HG03442 (cell line): Measurements from ENCODE around the gene AHI1.
A peak's percentile ranks its signal among the peaks of the same experiment; 100 is the strongest.

ENCODE experiments used
- ATAC-seq: cut with Tn5 transposase; IDR thresholded peaks from one replicate; pipeline ENCODE4 v1.9.1; 2021; ENCODE audit warnings: mild to moderate bottlenecking, moderate library complexity; ENCODE audit not compliant: unreplicated experiment

AHI1 gene

GRCh38 chr6:135464634-135465033 lies 32.9 kb downstream of the AHI1 start:
- ATAC-seq: peak; percentile 58

DNA sequence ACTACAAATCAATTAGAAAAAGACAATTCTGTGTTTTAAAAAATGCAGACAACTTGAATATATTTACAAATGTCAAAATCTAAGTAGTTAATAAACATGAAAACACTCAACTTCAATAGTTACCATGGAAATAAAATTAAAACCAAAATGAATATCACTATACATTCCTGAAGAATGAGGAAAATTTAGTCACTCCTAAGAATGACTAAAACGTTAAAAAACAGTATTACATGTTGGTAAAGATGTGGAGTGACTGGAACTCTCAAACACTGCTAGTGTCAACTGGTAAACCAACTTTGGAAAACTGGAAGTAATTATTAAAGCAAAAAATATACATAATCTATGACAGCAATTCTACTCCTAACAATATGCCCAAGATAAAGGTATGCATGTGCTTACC lies 36.3 kb downstream of the AHI1 start:
- no peak for ATAC-seq

DNA sequence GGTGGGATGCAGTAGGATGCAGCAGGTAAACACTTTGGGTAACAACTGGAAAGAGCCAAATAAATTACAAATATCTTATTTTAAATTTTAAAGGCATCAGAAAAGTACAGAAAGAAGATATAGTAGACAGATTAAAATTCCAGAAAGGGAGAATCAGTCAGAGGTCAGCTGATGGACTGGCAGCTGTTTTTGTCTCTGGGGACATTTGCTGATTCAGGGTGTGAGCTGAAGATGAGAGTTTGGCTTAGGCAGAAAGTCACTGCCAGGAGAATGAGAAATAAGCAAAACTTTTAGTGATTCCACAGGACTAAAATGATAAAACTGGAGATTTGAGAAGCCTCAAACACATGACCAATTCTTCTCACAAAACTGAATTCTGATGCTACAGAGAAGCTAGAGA lies 39.5 kb downstream of the AHI1 start:
- no peak for ATAC-seq

DNA sequence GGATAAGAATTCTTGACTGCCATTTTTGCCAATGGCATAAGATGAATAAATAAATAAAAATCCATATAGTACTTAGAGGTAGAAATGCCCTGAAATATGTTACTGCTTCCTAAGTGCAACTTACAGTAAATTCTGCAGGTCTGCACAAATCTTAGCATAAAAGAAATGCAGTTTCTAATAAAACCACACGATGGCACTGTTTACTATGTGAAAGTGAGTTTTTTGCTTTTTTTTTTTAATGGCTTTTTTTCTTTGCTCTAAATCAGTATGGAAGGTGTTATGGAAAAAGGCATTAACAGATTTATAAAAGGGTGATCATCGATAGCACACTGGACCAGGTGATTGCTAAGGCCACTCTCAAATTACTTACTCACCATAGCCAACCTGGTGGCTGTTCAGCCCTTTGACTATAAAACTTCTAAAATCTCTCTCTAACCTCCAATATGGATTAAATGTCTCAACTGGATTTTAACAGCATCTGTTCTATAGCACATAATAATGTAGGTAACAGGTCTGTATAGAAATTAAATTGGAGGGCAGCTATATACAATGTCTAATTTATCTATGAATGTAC lies 45.8 kb downstream of the AHI1 start:
- no peak for ATAC-seq

GRCh38 chr6:135449246-135449645 lies 48.3 kb downstream of the AHI1 start:
- no peak for ATAC-seq

GRCh38 chr6:135440087-135440792 lies 57.3 kb downstream of the AHI1 start:
- peak; percentile 74 for ATAC-seq

DNA sequence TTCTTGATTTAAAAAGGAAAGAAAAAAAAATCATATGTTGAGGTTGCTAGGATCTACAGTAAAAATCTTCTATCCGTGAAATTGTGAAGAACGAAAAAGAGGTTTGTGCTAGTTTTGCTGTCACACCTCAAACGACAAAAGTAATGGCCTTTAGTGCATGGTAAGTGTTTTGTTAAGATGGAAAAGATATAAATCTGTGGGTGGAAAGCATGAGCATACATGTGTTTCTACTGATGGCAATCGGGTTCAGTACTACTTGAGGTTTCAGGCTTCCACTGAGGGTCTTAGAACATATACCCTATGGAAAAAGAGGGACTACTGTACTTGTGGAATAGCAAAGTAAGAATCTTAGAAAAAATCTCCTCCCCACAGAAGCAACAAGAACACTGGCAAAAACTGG lies 58.0 kb downstream of the AHI1 start:
- no peak for ATAC-seq

DNA sequence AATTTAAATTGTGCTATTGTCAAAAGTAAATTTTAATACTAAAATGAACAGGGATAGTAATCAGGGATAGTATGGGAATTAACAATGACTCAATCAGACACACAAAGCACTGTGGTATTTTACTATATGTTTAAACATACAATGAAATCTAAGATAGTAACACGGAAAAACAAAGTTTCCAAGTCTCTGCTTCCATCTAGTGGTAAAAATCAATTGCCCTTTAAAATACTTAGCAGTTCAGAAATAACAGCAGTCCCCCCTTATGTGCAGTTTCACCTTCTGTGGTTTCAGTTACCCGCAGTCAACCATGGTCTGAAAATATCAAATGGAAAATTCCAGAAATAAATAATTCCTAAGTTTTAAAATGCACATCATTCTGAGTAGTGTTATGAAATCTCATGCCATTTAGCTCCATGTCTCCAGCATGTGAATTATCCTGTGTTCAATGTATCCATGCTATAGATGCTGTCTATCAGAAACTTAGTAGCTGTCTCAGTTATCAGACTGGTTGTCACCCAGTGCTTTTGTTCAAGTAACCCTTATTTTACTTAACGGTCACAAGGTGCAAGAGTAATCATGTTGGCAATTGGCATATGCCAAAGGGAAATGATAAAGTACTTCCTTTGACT lies 58.5 kb downstream of the AHI1 start:
- ATAC-seq: no peak

GRCh38 chr6:135434991-135435390 lies 62.5 kb downstream of the AHI1 start:
- ATAC-seq: no peak

DNA sequence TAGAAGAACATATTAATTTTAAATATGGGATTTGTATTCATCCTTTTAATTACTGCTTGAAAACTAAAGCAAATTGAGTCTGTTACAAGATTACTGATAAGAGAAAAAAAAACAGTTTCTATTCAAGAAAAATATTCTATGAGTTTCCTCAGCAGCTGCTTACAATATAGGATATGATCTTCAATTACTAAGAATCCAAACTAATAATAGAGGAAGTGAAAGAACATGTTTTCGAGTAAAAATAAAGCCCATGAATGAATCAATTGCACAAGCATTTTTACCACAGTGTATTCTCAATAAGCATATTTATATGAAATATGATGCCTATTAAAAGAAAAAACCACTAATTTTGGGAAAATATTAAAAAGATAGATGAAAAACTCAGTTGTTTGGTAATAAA lies 63.4 kb downstream of the AHI1 start:
- ATAC-seq: no peak

GRCh38 chr6:135428078-135428477 lies 69.5 kb downstream of the AHI1 start:
- no peak for ATAC-seq

DNA sequence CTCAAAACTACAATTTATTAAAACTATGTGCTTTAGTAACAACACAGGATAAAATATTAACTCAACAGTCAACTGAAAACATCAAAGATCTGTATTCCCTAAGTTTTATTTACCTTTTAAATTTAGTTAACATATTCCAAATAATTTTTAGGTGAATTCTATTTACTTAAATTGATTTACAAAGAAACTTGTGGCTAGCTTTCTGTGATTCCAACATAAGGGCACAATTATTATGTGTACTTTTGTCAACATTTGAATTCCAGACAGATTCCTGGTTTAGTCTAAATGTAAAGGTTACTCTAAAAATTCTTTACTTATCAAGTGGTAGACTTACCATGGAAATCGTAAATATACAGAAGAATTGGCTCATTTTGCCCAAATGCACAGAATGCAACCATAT lies 70.7 kb downstream of the AHI1 start:
- no peak for ATAC-seq

- ATAC-seq: no peak
Observed at GRCh38 chr6:135424385-135424784, 73.2 kb downstream of the AHI1 start.

- ATAC-seq: peak; percentile 79
Observed at GRCh38 chr6:135423649-135424128, 73.9 kb downstream of the AHI1 start.

DNA sequence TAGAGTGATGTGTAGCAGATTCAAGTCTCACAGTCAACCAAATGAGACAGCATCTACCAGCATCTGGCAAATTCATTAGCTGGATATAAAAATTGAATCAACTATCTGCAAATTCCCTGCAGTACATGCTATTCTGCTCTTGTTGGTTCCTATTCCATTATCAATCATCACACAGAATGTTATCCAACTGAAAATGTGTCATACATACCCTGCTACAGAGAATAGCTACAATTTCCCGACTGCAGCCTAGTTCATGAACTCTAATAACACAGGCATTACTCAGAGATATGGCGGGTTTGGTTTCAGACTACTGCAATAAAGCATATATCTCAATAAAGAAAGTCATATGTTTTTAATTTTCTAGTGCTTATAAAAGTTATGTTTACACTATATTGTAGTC lies 78.4 kb downstream of the AHI1 start:
- no peak for ATAC-seq

- no peak for ATAC-seq
Observed at GRCh38 chr6:135418040-135418760, 79.3 kb downstream of the AHI1 start.

GRCh38 chr6:135412761-135413160 lies 84.8 kb downstream of the AHI1 start:
- no peak for ATAC-seq

DNA sequence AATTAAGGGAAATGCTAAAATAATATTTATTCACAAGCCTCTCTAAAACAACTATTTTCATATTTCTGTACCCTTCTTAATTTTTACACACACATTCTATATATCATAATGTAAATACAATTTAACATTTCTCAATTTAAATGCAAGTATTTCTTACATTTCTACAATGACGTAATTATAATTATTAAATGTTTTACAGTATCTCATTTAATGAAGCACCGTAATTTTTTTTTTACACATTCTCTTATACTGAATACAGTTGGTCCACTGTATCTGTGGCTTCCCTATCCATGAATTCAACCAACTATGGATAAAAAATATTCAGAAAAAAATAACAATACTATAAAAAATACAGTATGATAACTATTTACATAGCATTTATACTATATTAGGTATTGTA lies 85.7 kb downstream of the AHI1 start:
- ATAC-seq: no peak

GRCh38 chr6:135411339-135411738 lies 86.2 kb downstream of the AHI1 start:
- no peak for ATAC-seq

DNA sequence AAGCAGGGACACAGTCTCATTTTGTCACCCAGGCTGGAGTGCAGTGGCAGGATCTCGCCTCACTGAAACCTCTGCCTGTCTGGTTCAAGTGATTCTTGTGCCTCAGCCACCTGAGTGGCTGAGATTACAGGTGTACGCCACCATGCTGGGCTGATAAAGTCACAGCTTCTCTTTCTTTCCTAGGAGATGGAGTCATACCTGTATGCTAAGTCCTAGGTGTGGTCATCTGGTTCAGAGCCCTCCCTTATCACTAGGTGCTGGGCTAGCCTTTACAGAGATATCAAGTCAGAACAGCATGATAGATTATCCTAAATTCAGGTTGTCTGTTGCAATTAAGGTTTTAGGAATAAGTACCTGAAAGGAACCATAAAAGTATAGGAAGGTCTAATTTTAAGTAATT lies 86.7 kb downstream of the AHI1 start:
- ATAC-seq: no peak

- no peak for ATAC-seq
Observed at GRCh38 chr6:135403584-135403983, 94.0 kb downstream of the AHI1 start.

- no peak for ATAC-seq
Observed at GRCh38 chr6:135402311-135402710, 95.2 kb downstream of the AHI1 start.
